ENCODE results near the gene HEATR5A. TPM values are rescaled to one million over a fixed set of nuclear protein-coding genes. Genes with fewer than 3 reads are reported as not detected.

The HEATR5A gene
- total RNA-seq, 1 donor from 2014 or later = 11.6 TPM

- Histone ChIP-seq H3K27me3 (no peaks in the 10 kb centered on the region), H3K4me1 (peaks cover 0 to 3% of the 10 kb centered on the region in 2 donors), H3K27ac (no peak overlapping the region), H3K4me3 (no peak overlapping the region), H3K36me3 (no peaks in the 10 kb centered on the region), H3K9me3 (no peaks in the 10 kb centered on the region)
- TF ChIP-seq CTCF (IDR thresholded peaks at IDR 0.05) = no peak
- no peak for DNase-seq (ENCODE audit: low spot score in 2 of 2)
- intact Hi-C loops (cut with DNase I) = no loop called here
Measured at GRCh38 chr14:31430634-31431264, 10.4 kb upstream of the HEATR5A start.

DNA sequence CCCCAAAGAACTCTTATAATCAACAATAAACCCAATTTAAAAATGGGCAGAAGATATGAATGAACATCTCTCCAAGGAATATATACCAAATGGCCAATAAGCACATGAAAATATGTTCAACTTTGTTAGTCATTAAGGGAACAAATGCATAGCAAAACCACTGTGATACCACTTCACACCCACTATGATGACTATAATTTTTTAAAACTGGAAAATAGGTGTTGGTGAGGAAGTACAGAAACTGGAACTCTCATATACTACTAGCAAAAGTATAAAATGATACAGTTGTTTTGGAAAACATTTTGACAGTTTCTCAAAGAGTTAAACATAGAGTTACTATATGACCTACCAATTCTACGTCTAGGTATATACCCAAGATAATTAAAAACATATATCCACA, 9.4 kb upstream of the HEATR5A start:
- Histone ChIP-seq H3K4me1 (no peaks in the 10 kb centered on the region), H3K27me3 (no peaks in the 10 kb centered on the region), H3K4me3 (no peak overlapping the region), H3K27ac (no peak overlapping the region), H3K36me3 (no peaks in the 10 kb centered on the region), H3K9me3 (no peaks in the 10 kb centered on the region)
- intact Hi-C loops (cut with DNase I) = loop anchor here (10.0 kb wide), 1 partner anchor 645 kb away; the partner anchor contains the start of gene ARHGAP5
- DNase-seq (ENCODE audit: low spot score in 2 of 2) = no peak
- TF ChIP-seq CTCF (IDR thresholded peaks at IDR 0.05) = no peak

GRCh38 chr14:31428011-31428410, 7.7 kb upstream of the HEATR5A start:
- DNase-seq (ENCODE audit: low spot score in 2 of 2) = no peak
- H3K36me3 ChIP-seq = no peaks in the 10 kb centered on the region
- no peaks in the 10 kb centered on the region for H3K4me1 ChIP-seq
- H3K27ac ChIP-seq = no peak overlapping the region
- H3K27me3 ChIP-seq = no peaks in the 10 kb centered on the region
- H3K4me3 ChIP-seq = no peak overlapping the region
- intact Hi-C loops (cut with DNase I) = loop anchor here (10.0 kb wide), 1 partner anchor 647 kb away; the partner anchor contains the start of gene ARHGAP5
- no peak for TF ChIP-seq CTCF (IDR thresholded peaks at IDR 0.05)
- no peaks in the 10 kb centered on the region for H3K9me3 ChIP-seq

GRCh38 chr14:31426663-31427062, 6.3 kb upstream of the HEATR5A start:
- Histone ChIP-seq H3K4me3 (no peak overlapping the region), H3K4me1 (no peaks in the 10 kb centered on the region), H3K36me3 (no peaks in the 10 kb centered on the region), H3K27me3 (no peaks in the 10 kb centered on the region), H3K27ac (no peak overlapping the region), H3K9me3 (no peaks in the 10 kb centered on the region)
- DNase-seq (ENCODE audit: low spot score in 2 of 2) = no peak
- intact Hi-C loops (cut with DNase I) = loop anchor here (10.0 kb wide), 1 partner anchor 648 kb away; the partner anchor contains the start of gene ARHGAP5
- TF ChIP-seq CTCF (IDR thresholded peaks at IDR 0.05) = no peak

- H3K4me3 ChIP-seq = no peak overlapping the region
- no peak for TF ChIP-seq CTCF (IDR thresholded peaks at IDR 0.05)
- H3K27ac ChIP-seq = no peak overlapping the region
- DNase-seq (ENCODE audit: low spot score in 2 of 2) = no peak
- H3K4me1 ChIP-seq = no peaks in the 10 kb centered on the region
- intact Hi-C loops (cut with DNase I) = loop anchor here (10.0 kb wide), 1 partner anchor 649 kb away; the partner anchor contains the start of gene ARHGAP5
- no peaks in the 10 kb centered on the region for H3K36me3 ChIP-seq
- no peaks in the 10 kb centered on the region for H3K27me3 ChIP-seq
- H3K9me3 ChIP-seq = no peaks in the 10 kb centered on the region
Measured at GRCh38 chr14:31425905-31426304, 5.6 kb upstream of the HEATR5A start.

All from ascending aorta (tissue), 2 donors.